Measurements from ENCODE around the gene CD33. TPM values are rescaled to one million over a fixed set of nuclear protein-coding genes. Genes with fewer than 3 reads are reported as not detected.
"Not testable (repeated sequence)": the region's sequence is repeated elsewhere in the genome, so short reads cannot be mapped to it uniquely, and the experiment has no call there.

The CD33 gene
- total RNA-seq, 2 donors from 2014 or later: 2.0 to 3.5 TPM

DNA sequence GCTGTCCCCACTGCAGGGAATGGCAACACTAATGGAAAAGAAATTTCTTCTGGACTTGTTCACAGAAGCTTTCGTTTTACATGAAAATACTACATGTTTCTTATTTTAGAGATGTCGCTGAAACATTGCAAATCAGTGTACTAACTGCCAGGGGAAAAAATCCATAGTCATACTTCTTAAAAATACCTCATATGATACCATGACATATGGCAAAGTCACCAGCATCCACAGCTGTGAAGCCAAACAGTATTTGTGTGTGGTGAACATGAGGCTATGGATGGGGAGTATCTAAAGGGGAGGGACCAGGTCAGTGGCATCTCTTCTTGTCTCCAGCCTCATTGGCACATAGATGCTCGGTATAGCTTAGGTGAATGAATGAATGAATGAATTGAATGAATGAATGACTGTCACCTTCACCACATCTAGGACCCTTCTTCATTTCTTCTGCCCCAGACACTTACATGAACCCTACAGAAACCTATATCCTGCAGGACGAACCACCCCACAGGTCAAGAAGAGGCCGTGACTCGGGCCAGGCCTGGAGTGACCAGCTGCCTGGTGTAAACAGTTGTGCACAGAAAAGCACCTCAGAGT is 14.6 kb upstream of the CD33 start:
- Histone ChIP-seq H3K9me3 (no peaks in the 10 kb centered on the region), H3K27me3 (no peaks in the 10 kb centered on the region), H3K4me1 (no peaks in the 10 kb centered on the region), H3K9ac (ENCODE audit: low read depth in 2 of 2, low read length in 2 of 2) (no peak overlapping the region), H3K27ac (no peak overlapping the region), H3K36me3 (no peaks in the 10 kb centered on the region), H3K4me3 (no peak overlapping the region)
- no peak for DNase-seq
- TF ChIP-seq, protein P1, sequence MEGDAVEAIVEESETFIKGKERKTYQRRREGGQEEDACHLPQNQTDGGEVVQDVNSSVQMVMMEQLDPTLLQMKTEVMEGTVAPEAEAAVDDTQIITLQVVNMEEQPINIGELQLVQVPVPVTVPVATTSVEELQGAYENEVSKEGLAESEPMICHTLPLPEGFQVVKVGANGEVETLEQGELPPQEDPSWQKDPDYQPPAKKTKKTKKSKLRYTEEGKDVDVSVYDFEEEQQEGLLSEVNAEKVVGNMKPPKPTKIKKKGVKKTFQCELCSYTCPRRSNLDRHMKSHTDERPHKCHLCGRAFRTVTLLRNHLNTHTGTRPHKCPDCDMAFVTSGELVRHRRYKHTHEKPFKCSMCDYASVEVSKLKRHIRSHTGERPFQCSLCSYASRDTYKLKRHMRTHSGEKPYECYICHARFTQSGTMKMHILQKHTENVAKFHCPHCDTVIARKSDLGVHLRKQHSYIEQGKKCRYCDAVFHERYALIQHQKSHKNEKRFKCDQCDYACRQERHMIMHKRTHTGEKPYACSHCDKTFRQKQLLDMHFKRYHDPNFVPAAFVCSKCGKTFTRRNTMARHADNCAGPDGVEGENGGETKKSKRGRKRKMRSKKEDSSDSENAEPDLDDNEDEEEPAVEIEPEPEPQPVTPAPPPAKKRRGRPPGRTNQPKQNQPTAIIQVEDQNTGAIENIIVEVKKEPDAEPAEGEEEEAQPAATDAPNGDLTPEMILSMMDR (IDR thresholded peaks at IDR 0.05): no peak
- intact Hi-C loops (cut with DNase I): no loop called here

DNA sequence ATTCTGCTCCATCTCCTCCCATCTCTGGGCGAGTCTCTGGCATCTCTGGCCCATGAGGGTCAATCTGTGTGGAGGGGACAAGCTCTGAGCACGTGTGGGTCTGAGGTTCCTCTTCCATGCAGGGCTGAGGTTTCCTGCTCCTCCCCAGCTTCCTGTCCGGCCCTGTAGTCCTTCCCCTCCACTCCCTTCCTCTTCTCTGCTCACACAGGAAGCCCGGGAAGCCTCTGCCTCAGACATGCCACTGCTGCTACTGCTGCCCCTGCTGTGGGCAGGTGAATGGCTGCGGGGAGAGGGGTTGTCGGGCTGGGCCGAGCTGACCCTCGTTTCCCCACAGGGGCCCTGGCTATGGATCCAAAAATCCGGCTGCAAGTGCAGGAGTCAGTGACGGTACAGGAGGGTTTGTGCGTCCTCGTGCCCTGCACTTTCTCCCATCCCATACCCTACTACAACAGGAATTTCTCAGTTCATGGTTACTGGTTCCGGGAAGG is 14.0 kb upstream of the CD33 start:
- intact Hi-C loops (cut with DNase I); H3K27me3 ChIP-seq; H3K9me3 ChIP-seq; H3K27ac ChIP-seq; H3K4me3 ChIP-seq; H3K9ac ChIP-seq (ENCODE audit: low read depth in 2 of 2, low read length in 2 of 2); DNase-seq; H3K36me3 ChIP-seq; H3K4me1 ChIP-seq: not testable (repeated sequence)

DNA sequence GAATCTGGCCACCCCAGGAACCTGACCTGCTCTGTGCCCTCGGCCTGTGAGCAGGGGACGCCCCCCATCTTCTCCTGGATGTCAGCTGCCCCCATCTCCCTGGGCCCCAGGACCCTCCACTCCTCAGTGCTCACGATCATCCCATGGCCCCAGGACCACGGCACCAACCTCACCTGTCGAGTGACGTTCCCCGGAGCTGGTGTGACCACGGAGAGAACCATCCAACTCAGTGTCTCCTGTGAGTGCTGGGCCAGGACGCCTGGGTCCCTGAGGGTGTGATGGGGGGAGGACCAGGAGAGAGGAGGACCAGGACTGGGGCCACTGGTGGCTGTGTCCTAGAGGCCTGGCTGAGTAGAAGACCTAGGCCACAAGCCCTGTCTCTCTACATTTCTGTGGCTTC is 13.0 kb upstream of the CD33 start:
- no peak overlapping the region for H3K27ac ChIP-seq
- H3K9me3 ChIP-seq: no peaks in the 10 kb centered on the region
- H3K9ac ChIP-seq (ENCODE audit: low read depth in 2 of 2, low read length in 2 of 2): no peak overlapping the region
- intact Hi-C loops (cut with DNase I): no loop called here
- no peak for DNase-seq
- TF ChIP-seq, protein P1 (IDR thresholded peaks at IDR 0.05): no peak
- no peak overlapping the region for H3K4me3 ChIP-seq
- H3K4me1 ChIP-seq: no peaks in the 10 kb centered on the region
- no peaks in the 10 kb centered on the region for H3K36me3 ChIP-seq
- H3K27me3 ChIP-seq: no peaks in the 10 kb centered on the region

DNA sequence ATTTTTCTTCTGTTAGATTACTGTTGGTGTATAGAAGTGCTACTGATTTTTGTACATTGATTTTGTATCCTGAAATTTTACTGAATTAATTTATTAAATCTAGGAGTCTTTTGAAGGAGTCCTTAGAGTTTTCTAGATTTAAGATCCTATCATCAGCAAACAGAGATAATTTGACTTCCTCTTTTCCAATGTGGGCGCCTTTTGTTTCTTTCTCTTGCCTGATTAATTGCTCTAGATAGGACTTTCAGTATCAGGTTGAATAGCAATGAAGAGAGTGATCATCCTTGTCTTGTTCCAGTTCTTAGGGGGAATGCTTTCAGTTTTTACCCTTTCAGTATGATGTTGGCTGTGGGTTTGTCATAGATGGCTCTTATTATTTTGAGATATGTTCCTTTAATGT is 5.6 kb upstream of the CD33 start:
- Histone ChIP-seq H3K4me1 (no peaks in the 10 kb centered on the region), H3K36me3 (no peaks in the 10 kb centered on the region), H3K27ac (no peak overlapping the region), H3K4me3 (no peak overlapping the region), H3K9me3 (no peaks in the 10 kb centered on the region), H3K27me3 (no peaks in the 10 kb centered on the region), H3K9ac (ENCODE audit: low read depth in 2 of 2, low read length in 2 of 2) (no peak overlapping the region)
- no peak for DNase-seq
- intact Hi-C loops (cut with DNase I): no loop called here
- TF ChIP-seq, protein P1 (IDR thresholded peaks at IDR 0.05): no peak

DNA sequence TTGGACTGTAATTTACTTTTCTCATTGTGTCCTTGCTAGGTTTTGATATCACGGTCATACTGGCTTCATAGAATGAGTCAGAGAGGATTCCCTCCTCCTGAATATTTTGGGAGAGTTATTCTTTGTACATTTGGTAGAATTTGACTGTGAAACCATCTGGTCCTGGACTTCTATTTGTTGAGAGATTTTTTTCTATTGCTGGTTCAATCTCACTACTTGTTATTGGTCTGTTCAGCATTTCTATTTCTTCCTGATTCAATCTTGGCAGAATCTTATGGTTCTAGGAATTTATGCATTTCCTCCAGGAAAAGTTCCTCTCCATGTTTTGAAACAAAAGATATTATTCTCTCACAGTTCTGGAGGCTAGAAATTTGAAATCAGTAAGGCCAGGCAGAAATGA is 4.9 kb upstream of the CD33 start:
- TF ChIP-seq, protein P1 (IDR thresholded peaks at IDR 0.05): no peak
- H3K27ac ChIP-seq: no peak overlapping the region
- H3K9ac ChIP-seq (ENCODE audit: low read depth in 2 of 2, low read length in 2 of 2): no peak overlapping the region
- H3K27me3 ChIP-seq: no peaks in the 10 kb centered on the region
- no peaks in the 10 kb centered on the region for H3K9me3 ChIP-seq
- intact Hi-C loops (cut with DNase I): no loop called here
- no peak for DNase-seq
- no peaks in the 10 kb centered on the region for H3K4me1 ChIP-seq
- H3K4me3 ChIP-seq: no peak overlapping the region
- H3K36me3 ChIP-seq: no peaks in the 10 kb centered on the region

DNA sequence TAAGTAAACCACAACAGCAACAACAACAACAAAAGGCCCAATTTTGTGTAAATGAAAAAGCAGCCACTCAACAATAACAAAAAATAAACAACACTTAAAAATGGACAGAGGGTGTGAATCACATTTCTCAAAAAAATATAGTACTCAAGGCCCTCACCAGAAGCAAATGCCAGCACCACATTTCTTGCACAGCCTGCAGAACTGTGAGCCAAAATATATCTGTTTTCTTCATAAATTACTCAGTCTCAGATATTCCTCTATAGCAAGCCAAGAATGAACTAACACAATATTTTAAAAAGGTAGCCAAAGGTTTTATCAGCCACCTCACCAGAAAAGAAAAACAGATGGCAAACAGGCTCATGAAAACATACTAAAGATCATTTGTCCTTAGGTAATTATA is 3.9 kb upstream of the CD33 start:
- no peaks in the 10 kb centered on the region for H3K9me3 ChIP-seq
- intact Hi-C loops (cut with DNase I): no loop called here

More for the DNA sequence above, 3.9 kb upstream of the CD33 start:
- no peak overlapping the region for H3K4me3 ChIP-seq
- H3K9ac ChIP-seq (ENCODE audit: low read depth in 2 of 2, low read length in 2 of 2): no peak overlapping the region
- H3K36me3 ChIP-seq: no peaks in the 10 kb centered on the region
- no peaks in the 10 kb centered on the region for H3K4me1 ChIP-seq
- H3K27me3 ChIP-seq: no peaks in the 10 kb centered on the region
- DNase-seq: no peak
- no peak overlapping the region for H3K27ac ChIP-seq
- TF ChIP-seq, protein P1 (IDR thresholded peaks at IDR 0.05): no peak
